Measurements from ENCODE around the gene LHX3.

Gene LHX3

GRCh38 chr9:136193891-136194279 lies 11.0 kb downstream of the LHX3 start:
- Histone ChIP-seq H3K9me3 (replicated peaks in 1 of 2; ENCODE audit: control insufficient read depth in 2 of 2, insufficient read depth in 1 of 2, low read depth in 1 of 2, low read length in 2 of 2) (peaks cover 0 to 1% of the 10 kb centered on the region in 2 donors), H4K8ac (ENCODE audit: low read depth, low read length) (no peak overlapping the region), H2BK12ac (ENCODE audit: low read length) (no peak overlapping the region), H2BK120ac (ENCODE audit: low read depth, low read length) (no peak overlapping the region), H3K79me1 (ENCODE audit: low read depth, low read length) (peaks cover 3% of the 10 kb centered on the region), H3K18ac (ENCODE audit: low read length) (peak overlapping the region; percentile 90), H3K27ac (replicated peaks; ENCODE audit: low read length) (no peak overlapping the region), H4K91ac (ENCODE audit: low read depth, low read length, poor library complexity) (no peak overlapping the region), H3K14ac (ENCODE audit: low read length) (no peak overlapping the region), H3K27me3 (ENCODE audit: control insufficient read depth in 3 of 3, insufficient read depth in 3 of 3, low read depth in 1 of 3, low read length in 3 of 3) (peaks cover 58 to 97% (median 86%) of the 10 kb centered on the region in 3 experiments), H2AK5ac (ENCODE audit: low read depth, low read length) (no peak overlapping the region), H3K23ac (ENCODE audit: low read depth, low read length, poor library complexity) (peak overlapping the region; percentile 96), H3K4ac (ENCODE audit: low read length) (no peak overlapping the region), H3K4me1 (ENCODE audit: control insufficient read depth in 2 of 2, insufficient read depth in 1 of 2, low read depth in 1 of 2, low read length in 2 of 2) (peaks cover 0 to 4% of the 10 kb centered on the region in 2 donors), H2BK15ac (ENCODE audit: low read length) (peak overlapping the region; percentile 67), H3K4me2 (ENCODE audit: insufficient read depth, low read length, poor library complexity, severe bottlenecking) (peak overlapping the region; percentile 18), H3K9ac (ENCODE audit: low read depth, low read length, poor library complexity) (peak overlapping the region; percentile 21), H3K36me3 (replicated peaks in 1 of 2; ENCODE audit: control insufficient read depth in 2 of 2, insufficient read depth in 2 of 2, low read length in 2 of 2) (no peaks in the 10 kb centered on the region), H2BK5ac (ENCODE audit: low read length) (no peak overlapping the region), H3K4me3 (ENCODE audit: low read length in 2 of 2) (no peak overlapping the region), H2AFZ (ENCODE audit: low read length) (no peak overlapping the region)
- no CpG with 5 or more reads among the region's 45 CpGs for WGBS, 2 donors (ENCODE audit: extremely low coverage in 2 of 2, insufficient read length in 2 of 2, insufficient replicate concordance in 1 of 2)
- DNase-seq (ENCODE audit: low spot score), result no peak

- Histone ChIP-seq H3K79me1 (ENCODE audit: low read depth, low read length) (peaks cover 3% of the 10 kb centered on the region), H3K9me3 (replicated peaks in 1 of 2; ENCODE audit: control insufficient read depth in 2 of 2, insufficient read depth in 1 of 2, low read depth in 1 of 2, low read length in 2 of 2) (peaks cover 0 to 1% of the 10 kb centered on the region in 2 donors), H2BK15ac (ENCODE audit: low read length) (peak overlapping the region; percentile 75), H2BK5ac (ENCODE audit: low read length) (no peak overlapping the region), H3K23ac (ENCODE audit: low read depth, low read length, poor library complexity) (no peak overlapping the region), H3K18ac (ENCODE audit: low read length) (peak overlapping the region; percentile 64), H3K4ac (ENCODE audit: low read length) (no peak overlapping the region), H2BK120ac (ENCODE audit: low read depth, low read length) (no peak overlapping the region), H3K4me2 (ENCODE audit: insufficient read depth, low read length, poor library complexity, severe bottlenecking) (peak overlapping the region; percentile 40), H3K4me1 (ENCODE audit: control insufficient read depth in 2 of 2, insufficient read depth in 1 of 2, low read depth in 1 of 2, low read length in 2 of 2) (peaks cover 0 to 4% of the 10 kb centered on the region in 2 donors), H3K27ac (replicated peaks; ENCODE audit: low read length) (no peak overlapping the region), H2AFZ (ENCODE audit: low read length) (no peak overlapping the region), H3K36me3 (replicated peaks in 1 of 2; ENCODE audit: control insufficient read depth in 2 of 2, insufficient read depth in 2 of 2, low read length in 2 of 2) (no peaks in the 10 kb centered on the region), H3K4me3 (ENCODE audit: low read length in 2 of 2) (no peak overlapping the region), H2AK5ac (ENCODE audit: low read depth, low read length) (peak overlapping the region; percentile 21), H4K8ac (ENCODE audit: low read depth, low read length) (no peak overlapping the region), H3K14ac (ENCODE audit: low read length) (no peak overlapping the region), H2BK12ac (ENCODE audit: low read length) (no peak overlapping the region), H3K9ac (ENCODE audit: low read depth, low read length, poor library complexity) (no peak overlapping the region), H4K91ac (ENCODE audit: low read depth, low read length, poor library complexity) (no peak overlapping the region), H3K27me3 (ENCODE audit: control insufficient read depth in 3 of 3, insufficient read depth in 3 of 3, low read depth in 1 of 3, low read length in 3 of 3) (peaks cover 54 to 94% (median 80%) of the 10 kb centered on the region in 3 experiments)
- no CpG with 5 or more reads among the region's 96 CpGs for WGBS, 2 donors (ENCODE audit: extremely low coverage in 2 of 2, insufficient read length in 2 of 2, insufficient replicate concordance in 1 of 2)
- no peak for DNase-seq (ENCODE audit: low spot score)
Measured at GRCh38 chr9:136193127-136193890, 11.6 kb downstream of the LHX3 start.

GRCh38 chr9:136192289-136193126 lies 12.4 kb downstream of the LHX3 start:
- Histone ChIP-seq H3K9me3 (replicated peaks in 1 of 2; ENCODE audit: control insufficient read depth in 2 of 2, insufficient read depth in 1 of 2, low read depth in 1 of 2, low read length in 2 of 2) (peaks cover 0 to 1% of the 10 kb centered on the region in 2 donors), H3K27me3 (ENCODE audit: control insufficient read depth in 3 of 3, insufficient read depth in 3 of 3, low read depth in 1 of 3, low read length in 3 of 3) (peaks cover 46 to 94% (median 72%) of the 10 kb centered on the region in 3 experiments), H3K23ac (ENCODE audit: low read depth, low read length, poor library complexity) (no peak overlapping the region), H3K18ac (ENCODE audit: low read length) (peak overlapping the region; percentile 71), H3K4me1 (ENCODE audit: control insufficient read depth in 2 of 2, insufficient read depth in 1 of 2, low read depth in 1 of 2, low read length in 2 of 2) (peaks cover 0 to 6% of the 10 kb centered on the region in 2 donors), H4K91ac (ENCODE audit: low read depth, low read length, poor library complexity) (no peak overlapping the region), H2AK5ac (ENCODE audit: low read depth, low read length) (peak overlapping the region; percentile 21), H3K4me3 (ENCODE audit: low read length in 2 of 2) (no peak overlapping the region), H3K79me1 (ENCODE audit: low read depth, low read length) (peaks cover 3% of the 10 kb centered on the region), H2BK120ac (ENCODE audit: low read depth, low read length) (no peak overlapping the region), H3K14ac (ENCODE audit: low read length) (no peak overlapping the region), H2BK15ac (ENCODE audit: low read length) (no peak overlapping the region), H2BK12ac (ENCODE audit: low read length) (no peak overlapping the region), H3K4ac (ENCODE audit: low read length) (no peak overlapping the region), H2BK5ac (ENCODE audit: low read length) (no peak overlapping the region), H3K36me3 (replicated peaks in 1 of 2; ENCODE audit: control insufficient read depth in 2 of 2, insufficient read depth in 2 of 2, low read length in 2 of 2) (no peaks in the 10 kb centered on the region), H3K4me2 (ENCODE audit: insufficient read depth, low read length, poor library complexity, severe bottlenecking) (peak overlapping the region; percentile 40), H2AFZ (ENCODE audit: low read length) (no peak overlapping the region), H4K8ac (ENCODE audit: low read depth, low read length) (no peak overlapping the region), H3K27ac (replicated peaks; ENCODE audit: low read length) (no peak overlapping the region), H3K9ac (ENCODE audit: low read depth, low read length, poor library complexity) (no peak overlapping the region)
- WGBS, 2 donors (ENCODE audit: extremely low coverage in 2 of 2, insufficient read length in 2 of 2, insufficient replicate concordance in 1 of 2), result no CpG with 5 or more reads among the region's 51 CpGs
- no peak for DNase-seq (ENCODE audit: low spot score)

- Histone ChIP-seq H3K23ac (ENCODE audit: low read depth, low read length, poor library complexity) (no peak overlapping the region), H3K14ac (ENCODE audit: low read length) (no peak overlapping the region), H3K4me2 (ENCODE audit: insufficient read depth, low read length, poor library complexity, severe bottlenecking) (no peak overlapping the region), H3K27ac (replicated peaks; ENCODE audit: low read length) (no peak overlapping the region), H2BK5ac (ENCODE audit: low read length) (no peak overlapping the region), H2BK12ac (ENCODE audit: low read length) (no peak overlapping the region), H3K4me3 (ENCODE audit: low read length in 2 of 2) (no peak overlapping the region), H3K4me1 (ENCODE audit: control insufficient read depth in 2 of 2, insufficient read depth in 1 of 2, low read depth in 1 of 2, low read length in 2 of 2) (peaks cover 0 to 6% of the 10 kb centered on the region in 2 donors), H3K36me3 (replicated peaks in 1 of 2; ENCODE audit: control insufficient read depth in 2 of 2, insufficient read depth in 2 of 2, low read length in 2 of 2) (no peaks in the 10 kb centered on the region), H4K8ac (ENCODE audit: low read depth, low read length) (no peak overlapping the region), H3K27me3 (ENCODE audit: control insufficient read depth in 3 of 3, insufficient read depth in 3 of 3, low read depth in 1 of 3, low read length in 3 of 3) (peaks cover 42 to 94% (median 66%) of the 10 kb centered on the region in 3 experiments), H3K9me3 (replicated peaks in 1 of 2; ENCODE audit: control insufficient read depth in 2 of 2, insufficient read depth in 1 of 2, low read depth in 1 of 2, low read length in 2 of 2) (peaks cover 0 to 1% of the 10 kb centered on the region in 2 donors), H3K18ac (ENCODE audit: low read length) (no peak overlapping the region), H2BK15ac (ENCODE audit: low read length) (no peak overlapping the region), H3K9ac (ENCODE audit: low read depth, low read length, poor library complexity) (no peak overlapping the region), H4K91ac (ENCODE audit: low read depth, low read length, poor library complexity) (no peak overlapping the region), H3K4ac (ENCODE audit: low read length) (no peak overlapping the region), H2BK120ac (ENCODE audit: low read depth, low read length) (no peak overlapping the region), H3K79me1 (ENCODE audit: low read depth, low read length) (peaks cover 3% of the 10 kb centered on the region), H2AFZ (ENCODE audit: low read length) (no peak overlapping the region), H2AK5ac (ENCODE audit: low read depth, low read length) (no peak overlapping the region)
- no peak for DNase-seq (ENCODE audit: low spot score)
- no CpG with 5 or more reads among the region's 9 CpGs for WGBS, 2 donors (ENCODE audit: extremely low coverage in 2 of 2, insufficient read length in 2 of 2, insufficient replicate concordance in 1 of 2)
Measured at GRCh38 chr9:136191960-136192286, 13.0 kb downstream of the LHX3 start.
